Measurements from ENCODE around the gene TBXAS1. TPM values are rescaled to one million over a fixed set of nuclear protein-coding genes. Genes with fewer than 3 reads are reported as not detected.
A peak's percentile ranks its signal among the peaks of the same experiment; 100 is the strongest.

Gene TBXAS1
- total and polyA plus RNA-seq, 2 experiments from 2014 or later, result 1.3 TPM; not detected in 1

GRCh38 chr7:140010194-140010895, 181.3 kb downstream of the TBXAS1 start:
- H3K27ac Mint-ChIP-seq, result no peak overlapping the region
- TF ChIP-seq EZH2phosphoT487 (IDR thresholded peaks at IDR 0.05; ENCODE audit: unreplicated experiment), result no peak
- no peak for TF ChIP-seq ZNF114 (CRISPR knock-in tag; IDR thresholded peaks at IDR 0.05)
- no peak for TF ChIP-seq STAT1 (IDR thresholded peaks at IDR 0.05; ENCODE audit: unreplicated experiment)
- no peak for TF ChIP-seq ETS1 (IDR thresholded peaks at IDR 0.05)
- TF ChIP-seq POLR2AphosphoS5 (IDR thresholded peaks at IDR 0.05; ENCODE audit: low read depth), result no peak
- TF ChIP-seq JUNB (IDR thresholded peaks at IDR 0.05; ENCODE audit: unreplicated experiment), result no peak
- TF ChIP-seq CTCF (conservative IDR thresholded peaks at IDR 0.05; ENCODE audit: low read depth in 2 of 2), result no peak
- no peak for TF ChIP-seq NANOG (IDR thresholded peaks at IDR 0.05; ENCODE audit: borderline replicate concordance)
- no peak for TF ChIP-seq CREB1 (CRISPR knock-in tag; IDR thresholded peaks at IDR 0.05; ENCODE audit: low read depth)
- no peak for TF ChIP-seq EZH2 (IDR thresholded peaks at IDR 0.05; ENCODE audit: low read depth, unreplicated experiment)
- TF ChIP-seq ZNF331 (CRISPR knock-in tag; IDR thresholded peaks at IDR 0.05; ENCODE audit: low read depth), result no peak
- TF ChIP-seq REST (IDR thresholded peaks at IDR 0.05; ENCODE audit: unreplicated experiment), result no peak
- TF ChIP-seq ZNF462 (CRISPR knock-in tag; IDR thresholded peaks at IDR 0.05), result no peak
- H3K9me3 Mint-ChIP-seq, result no peaks in the 10 kb centered on the region
- no peak overlapping the region for H3K4me3 Mint-ChIP-seq
- no peaks in the 10 kb centered on the region for H3K79me2 ChIP-seq (replicated peaks; ENCODE audit: insufficient read depth)
- H3K4me1 Mint-ChIP-seq, result peaks cover 17% of the 10 kb centered on the region
- H3K36me3 Mint-ChIP-seq (ENCODE audit: low read depth), result no peaks in the 10 kb centered on the region
- no peaks in the 10 kb centered on the region for H3F3A ChIP-seq (replicated peaks; ENCODE audit: low read depth)
- no peaks in the 10 kb centered on the region for H3K27me3 ChIP-seq (ENCODE audit: insufficient read depth)
- no peak overlapping the region for H3K27ac ChIP-seq (ENCODE audit: low read depth)
- 0 out of 2 replicates have a peak overlapping the region, but pooled peaks have one; percentile 14 for H2AFZ ChIP-seq
- peak; percentile 17; the same call in 2 of the 3 replicates for ATAC-seq
- DNase-seq (ENCODE audit: low spot score), result no peak
- no peaks in the 10 kb centered on the region for H3K9me2 ChIP-seq (ENCODE audit: insufficient read depth)
- no peaks in the 10 kb centered on the region for H3K36me3 ChIP-seq (ENCODE audit: insufficient read depth)
- no peaks in the 10 kb centered on the region for H3K4me1 ChIP-seq (ENCODE audit: insufficient read depth)
- 0 out of 2 replicates have a peak overlapping the region, but pooled peaks have one; percentile 43 for H3K4me2 ChIP-seq
- no peaks in the 10 kb centered on the region for H4K20me1 ChIP-seq (replicated peaks; ENCODE audit: insufficient read depth)
- no peak overlapping the region for H3K4me3 ChIP-seq
- peaks cover 11% of the 10 kb centered on the region for H3K27me3 Mint-ChIP-seq (ENCODE audit: insufficient read depth, low read depth, poor library complexity)
